Activated naive CD8-positive, alpha-beta T cell treated with anti-CD3 and anti-CD28 coated beads, Interleukin-2, amount 50 U/mL, for 16 hours (primary cell): ENCODE results near the gene S100A9.

ENCODE experiments used
- DNase-seq: peaks from one replicate; pipeline ENCODE4 v3.0.0-alpha.2; 2020; ENCODE audit warnings: low read depth, low spot score

S100A9 gene

DNA sequence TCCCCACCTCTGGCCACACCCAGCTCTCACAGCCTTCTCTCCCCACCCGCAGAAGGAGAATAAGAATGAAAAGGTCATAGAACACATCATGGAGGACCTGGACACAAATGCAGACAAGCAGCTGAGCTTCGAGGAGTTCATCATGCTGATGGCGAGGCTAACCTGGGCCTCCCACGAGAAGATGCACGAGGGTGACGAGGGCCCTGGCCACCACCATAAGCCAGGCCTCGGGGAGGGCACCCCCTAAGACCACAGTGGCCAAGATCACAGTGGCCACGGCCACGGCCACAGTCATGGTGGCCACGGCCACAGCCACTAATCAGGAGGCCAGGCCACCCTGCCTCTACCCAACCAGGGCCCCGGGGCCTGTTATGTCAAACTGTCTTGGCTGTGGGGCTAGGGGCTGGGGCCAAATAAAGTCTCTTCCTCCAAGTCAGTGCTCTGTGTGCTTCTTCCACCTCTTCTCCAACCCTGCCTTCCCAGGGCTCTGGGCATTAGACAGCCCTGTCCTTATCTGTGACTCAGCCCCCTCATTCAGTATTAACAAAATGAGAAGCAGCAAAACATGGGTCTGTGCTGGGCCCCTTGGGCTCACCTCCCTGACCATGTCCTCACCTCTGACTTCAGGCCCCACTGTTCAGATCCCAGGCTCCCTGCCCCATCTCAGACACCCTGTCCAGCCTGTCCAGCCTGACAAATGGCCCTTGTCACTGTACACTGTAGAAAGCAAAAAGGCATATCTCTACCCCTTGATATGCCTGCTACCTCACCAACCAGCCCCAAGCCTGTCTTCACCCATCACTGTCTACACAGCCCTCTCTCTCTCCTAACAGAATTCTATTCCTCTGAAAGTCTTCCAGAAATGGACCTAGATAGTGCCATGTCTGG is 3.2 kb downstream of the S100A9 start:
- DNase-seq: no peak

GRCh38 chr1:153361480-153362109 is 3.9 kb downstream of the S100A9 start:
- DNase-seq: no peak

DNA sequence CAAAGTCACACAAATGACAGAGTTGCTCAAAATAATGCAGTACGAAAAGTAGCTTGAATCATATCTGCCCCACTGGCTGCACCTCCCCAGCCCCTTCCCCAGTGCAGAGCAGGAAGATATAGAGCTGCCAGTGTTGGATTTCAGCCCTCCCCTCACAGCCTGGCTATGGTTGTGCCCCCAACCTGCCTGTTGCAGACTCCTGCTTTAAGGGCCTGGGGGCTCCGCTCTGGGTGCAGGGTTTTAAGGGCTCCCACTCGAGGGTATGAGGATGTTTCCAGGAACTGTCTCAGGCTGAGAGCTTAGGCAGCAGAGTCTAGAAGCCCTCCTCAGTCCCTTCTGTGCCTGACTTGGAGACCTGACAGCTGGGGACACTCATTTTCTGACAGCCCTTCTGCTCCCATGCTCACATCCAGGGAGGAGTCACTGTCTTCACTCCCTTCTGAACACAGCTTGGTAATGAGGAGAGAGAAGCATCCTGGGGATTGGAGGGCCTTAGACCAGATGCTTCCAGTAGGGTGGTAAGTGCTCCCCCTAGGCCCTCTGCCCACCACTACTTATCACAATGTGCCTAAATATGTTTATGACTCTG is 4.6 kb downstream of the S100A9 start:
- DNase-seq: no peak

- no peak for DNase-seq
Measured at GRCh38 chr1:153363641-153364040, 6.0 kb downstream of the S100A9 start.

DNA sequence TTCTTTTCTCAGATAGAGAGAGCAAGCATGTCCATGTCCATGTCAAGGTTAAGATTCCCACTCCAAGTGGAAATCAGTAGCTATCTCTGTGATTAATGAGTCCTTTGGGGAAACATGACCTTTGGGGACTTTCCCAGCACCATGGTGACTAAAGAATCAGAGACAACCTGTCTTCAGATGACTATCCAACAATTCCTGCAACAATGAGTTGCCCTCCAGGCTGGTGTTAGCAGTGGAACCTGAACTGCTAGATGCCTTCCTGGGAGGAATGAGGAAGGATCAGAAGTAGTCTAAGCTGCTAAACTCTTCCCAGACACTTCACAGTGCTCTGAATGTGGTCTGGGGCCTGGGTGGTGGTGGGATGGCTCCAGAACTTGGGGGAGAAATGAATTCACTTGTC is 6.5 kb downstream of the S100A9 start:
- no peak for DNase-seq

- DNase-seq: no peak
Measured at GRCh38 chr1:153364766-153365666, 7.4 kb downstream of the S100A9 start.

- no peak for DNase-seq
Measured at GRCh38 chr1:153365696-153366095, 8.0 kb downstream of the S100A9 start.

GRCh38 chr1:153366261-153366660 is 8.6 kb downstream of the S100A9 start:
- no peak for DNase-seq

- DNase-seq: no peak
Measured at GRCh38 chr1:153367090-153367489, 9.4 kb downstream of the S100A9 start.

- DNase-seq: no peak
Measured at GRCh38 chr1:153368495-153368894, 10.8 kb downstream of the S100A9 start.

DNA sequence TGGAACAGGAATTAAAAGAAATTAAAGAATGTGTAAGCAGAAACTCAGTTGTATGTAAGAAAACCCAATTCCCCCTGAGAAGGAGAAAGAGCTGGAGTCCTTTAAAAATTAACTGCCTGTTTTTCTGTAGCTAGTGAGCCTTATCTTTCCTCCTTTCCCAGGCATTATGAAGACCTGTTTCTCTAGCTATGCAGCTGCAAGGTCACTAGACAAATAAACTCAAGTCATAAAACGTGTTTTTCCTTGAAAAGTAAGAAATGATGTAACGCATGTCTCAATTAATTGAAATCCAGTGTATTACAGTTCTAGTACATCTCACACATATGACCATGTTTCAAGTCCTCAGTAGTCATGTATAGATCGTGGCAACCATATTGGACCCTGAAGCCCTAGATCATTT is 12.5 kb downstream of the S100A9 start:
- no peak for DNase-seq

DNA sequence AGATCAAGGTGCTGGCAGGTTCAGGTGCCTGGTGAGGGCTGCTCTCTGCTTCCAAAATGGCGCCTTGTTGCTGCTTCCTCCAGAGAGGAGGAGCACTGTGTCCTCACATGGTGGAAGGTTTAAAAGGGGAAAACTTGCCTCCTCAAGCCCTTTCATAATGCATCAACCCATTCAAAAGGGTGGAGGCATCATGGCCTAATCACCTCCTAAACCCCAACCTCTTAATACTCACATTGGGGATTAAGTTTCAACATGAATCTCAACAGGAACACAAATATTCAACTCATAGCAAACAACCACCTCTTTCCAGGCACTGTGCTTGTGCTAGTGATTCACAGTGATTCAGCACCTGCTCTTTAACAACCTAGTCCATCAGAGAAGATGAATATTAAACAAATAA is 13.6 kb downstream of the S100A9 start:
- DNase-seq: no peak

DNA sequence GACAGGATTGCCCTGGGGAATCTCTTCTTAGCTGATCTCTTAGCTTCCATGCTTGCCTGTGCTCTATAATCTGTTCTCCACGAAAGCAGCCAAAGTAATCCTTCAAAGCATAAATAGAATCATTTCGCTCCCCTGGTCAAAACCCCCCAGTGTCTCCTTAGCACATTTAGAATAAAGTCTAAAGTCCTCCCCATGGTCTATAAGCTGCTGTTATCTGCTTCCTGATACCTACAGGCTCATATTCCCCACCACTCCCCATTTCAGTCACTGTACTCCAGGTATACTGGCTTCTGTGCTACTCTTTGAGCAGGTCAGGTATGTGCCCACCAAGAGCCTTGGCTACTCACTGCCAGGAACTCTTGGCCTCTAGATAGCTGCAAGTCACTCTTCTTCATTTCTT is 14.9 kb downstream of the S100A9 start:
- no peak for DNase-seq

DNA sequence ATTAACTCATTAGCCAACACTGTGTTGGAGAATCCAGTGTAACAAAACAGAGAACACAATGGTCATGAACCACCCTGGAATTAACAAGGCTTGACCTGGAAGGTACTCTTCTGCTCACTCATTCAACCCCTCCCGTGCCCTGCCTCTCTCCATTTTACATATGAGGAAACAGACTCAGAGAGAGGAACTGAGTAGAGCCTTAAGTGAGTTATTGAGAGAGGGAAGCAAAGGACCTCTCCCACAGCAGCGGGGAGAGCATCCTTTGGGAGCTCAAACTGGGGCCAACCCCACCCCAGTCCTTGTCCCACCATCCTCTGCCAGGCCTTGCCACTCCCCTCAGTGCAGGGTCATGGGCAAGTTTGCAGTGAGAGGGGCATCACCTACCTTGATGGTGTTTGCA is 16.4 kb downstream of the S100A9 start:
- DNase-seq: no peak

GRCh38 chr1:153375511-153375910 is 17.9 kb downstream of the S100A9 start, which contains the start of gene S100A12:
TSS of gene S100A12 (minus strand) at chr1:153375621. CDS start at chr1:153374592, 1,029 bp downstream.
- no peak for DNase-seq

- no peak for DNase-seq
Measured at GRCh38 chr1:153379591-153379990, 21.9 kb downstream of the S100A9 start.

DNA sequence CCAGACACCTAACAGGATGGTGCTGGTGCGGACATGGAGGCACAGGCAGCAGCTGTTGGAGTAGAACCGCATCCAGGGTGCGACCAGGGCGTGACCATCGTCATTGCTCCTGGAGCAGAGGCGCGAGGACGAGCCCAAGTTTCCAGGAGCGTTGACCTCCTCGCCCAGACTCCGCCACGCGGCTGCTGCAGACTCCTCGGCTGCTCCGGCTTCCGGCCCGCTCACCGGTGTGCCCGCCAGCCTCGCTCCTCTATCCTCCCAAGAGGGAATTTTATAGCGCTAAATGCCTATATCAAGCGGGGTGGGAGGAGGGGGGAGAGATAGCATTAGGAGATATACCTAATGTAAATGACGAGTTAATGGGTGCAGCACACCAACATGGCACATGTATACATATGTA is 23.1 kb downstream of the S100A9 start:
- DNase-seq: no peak

GRCh38 chr1:153384958-153385580 is 27.4 kb downstream of the S100A9 start:
- DNase-seq: no peak

DNA sequence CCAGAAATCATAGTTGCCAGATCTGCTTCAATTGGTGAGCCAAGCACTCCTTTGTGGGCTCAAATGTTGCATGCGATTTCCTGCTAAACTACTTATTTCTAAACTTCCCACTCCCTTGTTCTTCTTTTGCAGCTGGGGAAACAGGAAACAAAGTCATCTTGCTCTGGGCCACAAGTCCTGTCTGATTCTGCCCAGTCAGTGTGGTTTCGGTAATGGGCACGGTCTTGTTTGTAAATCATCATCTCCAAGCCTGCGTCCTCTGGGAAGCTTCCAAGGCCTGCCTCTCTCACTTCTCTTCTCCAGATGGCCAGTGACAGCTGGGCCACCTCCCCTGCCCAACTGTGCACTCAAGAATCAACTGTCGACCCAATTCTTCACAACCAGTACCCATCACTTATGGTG is 28.8 kb downstream of the S100A9 start:
- DNase-seq: no peak

GRCh38 chr1:153387001-153387400 is 29.3 kb downstream of the S100A9 start:
- DNase-seq: no peak

DNA sequence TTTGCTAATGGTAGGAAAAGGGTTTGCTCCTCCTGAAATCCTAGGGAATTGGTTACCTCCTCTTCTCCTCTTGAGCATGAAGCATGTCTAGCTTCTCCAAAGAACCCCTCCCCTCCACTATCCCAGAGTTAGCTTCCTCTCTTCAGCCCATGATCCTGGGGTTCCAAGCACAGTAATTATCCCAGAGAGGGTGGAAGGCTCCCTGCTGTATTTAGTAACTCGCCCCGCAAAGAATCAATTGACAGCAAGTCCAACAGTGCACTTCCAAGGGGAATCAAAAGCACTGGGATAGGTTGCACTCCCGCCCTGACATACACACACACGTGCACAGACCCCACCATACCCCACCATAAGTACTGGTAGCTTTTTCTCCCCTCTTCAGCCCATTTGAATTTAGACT is 30.1 kb downstream of the S100A9 start:
- no peak for DNase-seq
